ENCODE data around the gene SGSM1. TPM values are rescaled to one million over a fixed set of nuclear protein-coding genes. Genes with fewer than 3 reads are reported as not detected.
"Not testable (repeated sequence)": the region's sequence is repeated elsewhere in the genome, so short reads cannot be mapped to it uniquely, and the experiment has no call there.

SGSM1 gene
- total and polyA plus RNA-seq, 5 donors from 2014 or later: 0.09 to 2.9 (median 0.44) TPM; not detected in 1

GRCh38 chr22:24833881-24834495, 28.0 kb downstream of the SGSM1 start:
- no peak for ATAC-seq (ENCODE audit: low read depth in 2 of 2)
- no peak for DNase-seq
- H3K9me3 ChIP-seq (ENCODE audit: control insufficient read depth in 2 of 2, low read length in 2 of 2): no peaks in the 10 kb centered on the region
- H3K4me3 ChIP-seq (ENCODE audit: low read depth, low read length): no peak overlapping the region
- no peak overlapping the region for H3K27ac ChIP-seq (ENCODE audit: insufficient read depth, low read length, poor library complexity, severe bottlenecking)
- no peak overlapping the region for H3K4me3 Mint-ChIP-seq
- no peaks in the 10 kb centered on the region for H3K27me3 ChIP-seq (ENCODE audit: control insufficient read depth, insufficient read depth, low read length)
- no peak overlapping the region for H3K27ac Mint-ChIP-seq
- no peaks in the 10 kb centered on the region for H3K36me3 Mint-ChIP-seq
- H3K27me3 Mint-ChIP-seq: no peaks in the 10 kb centered on the region
- no peaks in the 10 kb centered on the region for H3K4me1 ChIP-seq (ENCODE audit: control insufficient read depth, insufficient read depth, low read length, poor library complexity, severe bottlenecking)
- peaks cover 0 to 2% (median 0%) of the 10 kb centered on the region in 4 donors for H3K4me1 Mint-ChIP-seq
- H3K9me3 Mint-ChIP-seq: peaks cover 0 to 1% (median 0%) of the 10 kb centered on the region in 7 donors
- H3K36me3 ChIP-seq (ENCODE audit: control insufficient read depth, insufficient read depth, low read length): no peaks in the 10 kb centered on the region

GRCh38 chr22:24834845-24835570, 29.0 kb downstream of the SGSM1 start:
- Histone ChIP-seq H3K4me3 (ENCODE audit: low read depth, low read length) (no peak overlapping the region), H3K4me1 (ENCODE audit: control insufficient read depth, insufficient read depth, low read length, poor library complexity, severe bottlenecking) (no peaks in the 10 kb centered on the region), H3K9me3 (ENCODE audit: control insufficient read depth in 2 of 2, low read length in 2 of 2) (no peaks in the 10 kb centered on the region), H3K36me3 (ENCODE audit: control insufficient read depth, insufficient read depth, low read length) (no peaks in the 10 kb centered on the region), H3K27ac (ENCODE audit: insufficient read depth, low read length, poor library complexity, severe bottlenecking) (no peak overlapping the region), H3K27me3 (ENCODE audit: control insufficient read depth, insufficient read depth, low read length) (no peaks in the 10 kb centered on the region)
- Mint-ChIP-seq H3K4me3 (no peak overlapping the region), H3K4me1 (peaks cover 0 to 2% (median 0%) of the 10 kb centered on the region in 4 donors), H3K36me3 (no peaks in the 10 kb centered on the region), H3K9me3 (peaks cover 0 to 1% (median 0%) of the 10 kb centered on the region in 7 donors), H3K27ac (no peak overlapping the region), H3K27me3 (no peaks in the 10 kb centered on the region)
- ATAC-seq (ENCODE audit: low read depth in 2 of 2): no peak
- no peak for DNase-seq

GRCh38 chr22:24836282-24836681, 30.3 kb downstream of the SGSM1 start:
- no peak overlapping the region for H3K4me3 ChIP-seq (ENCODE audit: low read depth, low read length)

GRCh38 chr22:24837517-24837916, 31.5 kb downstream of the SGSM1 start:
- not testable (repeated sequence) for H3K27ac ChIP-seq (ENCODE audit: insufficient read depth, low read length, poor library complexity, severe bottlenecking); DNase-seq; H3K36me3 Mint-ChIP-seq; H3K27me3 ChIP-seq (ENCODE audit: control insufficient read depth, insufficient read depth, low read length); H3K27me3 Mint-ChIP-seq; H3K4me1 ChIP-seq (ENCODE audit: control insufficient read depth, insufficient read depth, low read length, poor library complexity, severe bottlenecking); H3K27ac Mint-ChIP-seq; H3K4me3 ChIP-seq (ENCODE audit: low read depth, low read length); H3K36me3 ChIP-seq (ENCODE audit: control insufficient read depth, insufficient read depth, low read length); ATAC-seq (ENCODE audit: low read depth in 2 of 2); H3K9me3 ChIP-seq (ENCODE audit: control insufficient read depth in 2 of 2, low read length in 2 of 2); H3K9me3 Mint-ChIP-seq; H3K4me1 Mint-ChIP-seq; H3K4me3 Mint-ChIP-seq

More at GRCh38 chr22:24836282-24836681, 30.3 kb downstream of the SGSM1 start:
- ATAC-seq (ENCODE audit: low read depth in 2 of 2) (no peak), DNase-seq (no peak)
- no peak overlapping the region for H3K4me3 Mint-ChIP-seq
- H3K36me3 ChIP-seq (ENCODE audit: control insufficient read depth, insufficient read depth, low read length): no peaks in the 10 kb centered on the region
- no peaks in the 10 kb centered on the region for H3K36me3 Mint-ChIP-seq
- H3K27ac Mint-ChIP-seq: no peak overlapping the region
- H3K27me3 ChIP-seq (ENCODE audit: control insufficient read depth, insufficient read depth, low read length): no peaks in the 10 kb centered on the region
- peaks cover 0 to 1% (median 0%) of the 10 kb centered on the region in 7 donors for H3K9me3 Mint-ChIP-seq
- peaks cover 0 to 2% (median 0%) of the 10 kb centered on the region in 4 donors for H3K4me1 Mint-ChIP-seq
- no peaks in the 10 kb centered on the region for H3K4me1 ChIP-seq (ENCODE audit: control insufficient read depth, insufficient read depth, low read length, poor library complexity, severe bottlenecking)
- no peaks in the 10 kb centered on the region for H3K9me3 ChIP-seq (ENCODE audit: control insufficient read depth in 2 of 2, low read length in 2 of 2)
- no peak overlapping the region for H3K27ac ChIP-seq (ENCODE audit: insufficient read depth, low read length, poor library complexity, severe bottlenecking)
- no peaks in the 10 kb centered on the region for H3K27me3 Mint-ChIP-seq

- no peak for ATAC-seq (ENCODE audit: low read depth in 2 of 2)
- Mint-ChIP-seq H3K27ac (no peak overlapping the region), H3K4me3 (no peak overlapping the region), H3K27me3 (peaks cover 4% of the 10 kb centered on the region), H3K9me3 (peaks cover 0 to 2% (median 0%) of the 10 kb centered on the region in 7 donors), H3K36me3 (no peaks in the 10 kb centered on the region), H3K4me1 (no peaks in the 10 kb centered on the region)
- Histone ChIP-seq H3K36me3 (ENCODE audit: control insufficient read depth, insufficient read depth, low read length) (no peaks in the 10 kb centered on the region), H3K27ac (ENCODE audit: insufficient read depth, low read length, poor library complexity, severe bottlenecking) (no peak overlapping the region), H3K4me3 (ENCODE audit: low read depth, low read length) (no peak overlapping the region), H3K27me3 (ENCODE audit: control insufficient read depth, insufficient read depth, low read length) (no peaks in the 10 kb centered on the region), H3K4me1 (ENCODE audit: control insufficient read depth, insufficient read depth, low read length, poor library complexity, severe bottlenecking) (no peaks in the 10 kb centered on the region), H3K9me3 (ENCODE audit: control insufficient read depth in 2 of 2, low read length in 2 of 2) (no peaks in the 10 kb centered on the region)
- DNase-seq: no peak
Measured at GRCh38 chr22:24841261-24841660, 35.2 kb downstream of the SGSM1 start.

- no peak for DNase-seq
- no peak overlapping the region for H3K4me3 Mint-ChIP-seq
- H3K4me1 Mint-ChIP-seq: no peaks in the 10 kb centered on the region
- H3K36me3 Mint-ChIP-seq: no peaks in the 10 kb centered on the region
- no peak overlapping the region for H3K27ac ChIP-seq (ENCODE audit: insufficient read depth, low read length, poor library complexity, severe bottlenecking)
- H3K27me3 ChIP-seq (ENCODE audit: control insufficient read depth, insufficient read depth, low read length): no peaks in the 10 kb centered on the region
- no peaks in the 10 kb centered on the region for H3K36me3 ChIP-seq (ENCODE audit: control insufficient read depth, insufficient read depth, low read length)
- no peaks in the 10 kb centered on the region for H3K4me1 ChIP-seq (ENCODE audit: control insufficient read depth, insufficient read depth, low read length, poor library complexity, severe bottlenecking)
- no peak for ATAC-seq (ENCODE audit: low read depth in 2 of 2)
- no peak overlapping the region for H3K27ac Mint-ChIP-seq
- no peak overlapping the region for H3K4me3 ChIP-seq (ENCODE audit: low read depth, low read length)
- H3K27me3 Mint-ChIP-seq: peaks cover 4% of the 10 kb centered on the region
- peaks cover 0 to 2% (median 0%) of the 10 kb centered on the region in 7 donors for H3K9me3 Mint-ChIP-seq
- H3K9me3 ChIP-seq (ENCODE audit: control insufficient read depth in 2 of 2, low read length in 2 of 2): no peaks in the 10 kb centered on the region
Measured at GRCh38 chr22:24843048-24843447, 37.0 kb downstream of the SGSM1 start.

- Histone ChIP-seq H3K27ac (ENCODE audit: insufficient read depth, low read length, poor library complexity, severe bottlenecking) (no peak overlapping the region), H3K4me3 (ENCODE audit: low read depth, low read length) (no peak overlapping the region), H3K4me1 (ENCODE audit: control insufficient read depth, insufficient read depth, low read length, poor library complexity, severe bottlenecking) (no peaks in the 10 kb centered on the region), H3K27me3 (ENCODE audit: control insufficient read depth, insufficient read depth, low read length) (no peaks in the 10 kb centered on the region), H3K36me3 (ENCODE audit: control insufficient read depth, insufficient read depth, low read length) (no peaks in the 10 kb centered on the region), H3K9me3 (ENCODE audit: control insufficient read depth in 2 of 2, low read length in 2 of 2) (no peaks in the 10 kb centered on the region)
- no peak for DNase-seq
- Mint-ChIP-seq H3K4me1 (no peaks in the 10 kb centered on the region), H3K27me3 (peaks cover 4% of the 10 kb centered on the region), H3K27ac (no peak overlapping the region), H3K9me3 (peaks cover 0 to 2% (median 0%) of the 10 kb centered on the region in 7 donors), H3K36me3 (no peaks in the 10 kb centered on the region), H3K4me3 (no peak overlapping the region)
- no peak for ATAC-seq (ENCODE audit: low read depth in 2 of 2)
Measured at GRCh38 chr22:24845041-24845898, 39.3 kb downstream of the SGSM1 start.

All from CD4-positive, CD25-positive, alpha-beta regulatory T cell (primary cell).